ENCODE measurements around the gene IGSF21.

IGSF21 gene

DNA sequence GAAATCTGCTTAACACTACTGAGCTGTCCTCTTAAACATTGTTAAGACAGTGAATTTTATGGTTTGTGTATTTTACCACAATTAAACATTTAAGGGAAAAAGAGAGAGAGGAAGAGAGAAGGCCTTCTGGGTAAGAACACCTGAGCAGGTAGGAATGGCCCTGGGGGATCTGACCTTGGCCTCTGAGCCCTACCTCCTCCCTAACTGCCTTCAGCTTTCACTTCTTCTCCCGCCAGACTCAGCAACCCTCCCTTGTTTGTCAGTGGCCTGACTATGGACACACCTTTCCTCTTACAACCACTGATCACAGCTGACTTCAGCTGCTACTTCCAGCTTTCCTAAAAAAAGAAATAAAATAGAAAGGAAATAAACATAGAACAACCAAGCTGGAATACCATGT, 13.5 kb upstream of the IGSF21 start:
- DNase-seq (ENCODE audit: low read depth, low spot score) = no peak

DNA sequence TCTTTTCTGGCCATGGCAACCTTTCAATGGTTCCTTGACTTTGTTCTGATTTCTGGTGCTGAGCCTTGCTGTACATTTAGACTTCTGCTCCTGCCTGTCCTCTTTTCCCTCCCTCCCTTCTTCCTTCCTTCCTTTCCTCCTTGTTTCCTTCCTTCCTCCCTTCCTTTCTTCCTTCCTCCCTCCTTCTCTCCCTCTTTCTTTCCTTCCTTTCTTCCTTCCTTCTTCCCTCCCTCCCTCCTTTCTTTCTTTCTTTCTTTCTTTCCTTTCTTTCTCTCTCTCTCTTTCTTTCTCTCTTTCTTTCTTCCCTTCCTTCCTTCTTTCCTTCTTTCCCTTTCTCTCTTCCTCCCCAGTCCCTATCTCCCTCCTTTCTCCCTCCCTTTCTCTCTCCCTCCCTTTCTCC, 10.4 kb upstream of the IGSF21 start:
- no peak for DNase-seq (ENCODE audit: low read depth, low spot score)

DNA sequence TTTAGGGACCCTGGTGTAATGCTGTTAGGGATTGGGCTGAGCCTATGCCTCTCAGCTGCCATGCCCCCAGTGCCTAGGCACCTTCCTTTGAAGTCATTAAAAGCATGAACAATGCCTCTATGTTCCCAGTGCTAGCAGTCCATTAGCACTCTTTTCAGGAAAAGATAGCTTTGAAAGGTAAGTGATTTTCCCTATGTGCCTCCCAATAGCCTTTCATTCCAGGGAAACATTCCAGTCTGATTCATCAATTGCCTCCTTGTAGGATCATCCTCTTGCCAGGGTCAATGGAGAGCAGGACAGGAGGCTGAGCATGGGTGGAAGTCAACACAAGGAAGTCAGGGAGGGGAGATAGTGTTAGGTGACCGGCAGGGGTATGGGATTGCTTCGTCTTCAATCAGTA, 8.6 kb upstream of the IGSF21 start:
- no peak for DNase-seq (ENCODE audit: low read depth, low spot score)

DNA sequence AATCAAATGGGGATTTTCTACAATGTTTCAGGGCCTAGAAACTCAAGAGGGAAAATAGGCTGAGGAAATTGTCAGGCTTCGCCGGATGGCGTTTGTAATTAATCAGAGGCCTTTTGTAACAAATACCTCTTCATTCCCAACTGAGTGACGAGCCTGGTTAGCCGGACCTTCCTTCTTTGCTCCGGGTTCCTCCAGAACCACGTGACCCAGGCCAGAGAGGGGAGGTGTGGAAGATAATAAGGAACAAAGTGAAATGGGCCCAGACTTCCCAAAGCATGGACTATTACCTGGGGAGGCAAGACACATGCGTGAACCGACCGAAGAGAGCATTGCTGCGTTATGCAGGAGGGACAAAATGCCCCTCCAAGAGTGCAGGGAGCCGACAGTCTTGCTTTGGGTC, 7.5 kb upstream of the IGSF21 start:
- no peak for DNase-seq (ENCODE audit: low read depth, low spot score)

DNA sequence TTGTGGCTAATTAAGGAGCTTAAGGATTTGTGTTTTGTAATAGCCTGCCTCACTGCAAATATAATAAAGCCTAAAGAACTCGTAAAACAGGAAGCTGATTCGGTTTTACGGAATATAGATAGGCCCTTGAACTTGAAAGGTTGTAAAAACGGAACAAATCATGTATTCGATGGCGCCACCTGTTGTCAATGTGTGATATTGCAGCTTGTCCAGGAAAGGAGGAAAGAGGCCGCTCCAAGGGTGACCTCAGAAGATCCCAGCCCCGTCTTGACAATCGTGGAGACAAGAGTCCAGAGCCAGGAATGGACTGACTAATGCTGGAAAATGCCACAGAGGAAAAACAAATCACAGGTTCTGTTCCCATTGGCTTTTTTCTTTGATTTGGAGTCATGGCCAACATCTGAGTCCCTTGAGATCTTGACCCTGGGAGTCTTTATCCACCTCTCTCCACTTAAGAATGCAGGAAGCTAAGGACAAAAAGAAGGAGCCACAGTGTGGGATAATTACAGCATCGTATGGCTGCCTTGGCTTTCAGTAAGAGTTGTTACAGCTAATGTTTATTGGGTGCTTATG, 7.0 kb upstream of the IGSF21 start:
- no peak for DNase-seq (ENCODE audit: low read depth, low spot score)

DNA sequence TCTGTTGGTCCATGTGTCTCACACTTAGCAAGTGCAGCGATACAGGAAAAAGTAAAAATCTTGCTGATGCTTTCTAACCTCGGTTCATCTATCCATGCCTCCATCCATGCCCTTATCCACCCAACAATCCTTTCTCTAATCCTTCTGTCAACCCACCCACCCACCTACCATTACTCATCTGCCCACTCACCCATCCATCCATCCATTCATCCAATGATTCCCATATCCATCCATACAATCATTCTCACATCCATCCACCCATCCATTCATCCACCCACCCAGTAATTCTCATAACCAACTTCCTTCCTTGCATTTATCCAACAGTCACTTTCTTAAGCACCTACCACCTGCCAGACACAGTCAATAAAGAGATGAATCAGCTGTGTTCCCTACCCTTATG, 6.1 kb upstream of the IGSF21 start:
- DNase-seq (ENCODE audit: low read depth, low spot score) = no peak

DNA sequence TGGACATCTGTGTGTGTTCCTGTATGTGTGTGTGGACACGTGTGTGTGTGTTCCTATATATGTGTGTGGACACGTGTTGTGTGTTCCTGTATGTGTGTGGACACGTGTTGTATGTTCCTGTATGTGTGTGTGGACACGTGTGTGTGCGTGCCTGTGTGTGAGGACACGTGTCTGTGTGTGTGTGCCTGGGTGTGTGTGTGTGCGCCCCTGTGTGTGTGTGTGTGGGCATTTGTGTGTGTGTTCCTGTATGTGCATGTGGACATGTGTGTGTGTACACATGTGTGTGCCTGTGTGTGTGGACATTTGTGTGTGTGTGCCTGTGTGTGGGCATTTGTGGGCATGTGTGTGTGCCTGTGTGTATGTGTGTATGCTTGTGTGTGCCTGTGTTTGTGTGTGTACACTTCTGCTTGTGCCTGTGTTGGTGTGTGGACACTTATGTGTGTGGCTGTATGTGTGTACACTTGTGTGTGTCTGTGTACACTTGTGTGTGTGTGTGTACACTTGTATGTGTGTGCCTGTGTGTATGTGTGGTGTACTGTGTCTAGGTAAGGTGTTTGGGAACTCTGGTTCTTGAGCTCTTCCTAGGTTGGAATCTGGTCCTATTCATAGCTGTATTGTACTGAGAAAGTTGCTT, 3.7 kb upstream of the IGSF21 start:
- no peak for DNase-seq (ENCODE audit: low read depth, low spot score)

DNA sequence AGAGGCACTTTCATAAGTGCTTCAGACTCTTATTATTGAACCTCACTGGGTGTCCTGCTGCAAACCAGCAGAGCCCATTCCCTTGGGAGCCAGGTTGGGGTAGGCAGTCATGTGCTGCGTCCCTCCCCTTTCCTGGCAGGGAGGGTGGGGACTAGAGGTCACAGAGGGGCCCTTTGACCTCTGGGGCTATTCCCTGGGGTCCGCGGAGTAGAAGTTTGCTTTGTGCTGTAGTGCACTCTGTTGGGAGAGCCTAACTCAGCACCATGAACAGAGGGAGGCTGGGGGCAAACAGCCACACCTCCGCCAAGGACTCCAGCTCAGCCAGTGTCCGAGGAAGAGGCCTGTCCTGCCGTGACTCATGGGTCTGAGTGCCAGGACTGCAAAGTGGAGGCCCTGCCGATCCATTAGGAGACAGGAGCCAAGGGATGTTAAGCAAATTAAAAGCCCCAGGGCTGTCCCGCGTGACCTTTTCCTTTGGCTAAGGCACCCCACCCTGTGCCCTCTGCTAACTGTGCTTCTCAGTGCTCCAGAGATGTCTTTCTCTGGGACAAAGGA, 3.0 kb upstream of the IGSF21 start:
- no peak for DNase-seq (ENCODE audit: low read depth, low spot score)

DNA sequence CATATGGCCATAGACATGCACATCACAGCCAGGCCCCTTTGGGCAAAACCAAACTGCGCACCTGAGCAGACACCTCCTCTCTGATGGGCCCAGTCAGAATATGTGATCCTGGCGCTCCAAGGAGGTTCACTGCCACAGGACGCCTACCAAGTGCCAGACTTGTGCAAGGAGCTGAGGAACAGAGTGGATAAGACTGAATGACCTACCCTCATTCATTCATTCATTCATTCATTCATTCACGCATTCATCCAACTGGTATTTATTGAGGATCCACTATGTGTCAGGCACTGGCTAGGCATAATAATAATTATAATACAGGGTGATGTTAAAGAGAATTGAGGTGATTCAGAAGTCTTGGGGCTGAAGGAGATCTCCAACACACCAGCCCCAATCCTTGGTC, 2.4 kb upstream of the IGSF21 start:
- no peak for DNase-seq (ENCODE audit: low read depth, low spot score)

DNA sequence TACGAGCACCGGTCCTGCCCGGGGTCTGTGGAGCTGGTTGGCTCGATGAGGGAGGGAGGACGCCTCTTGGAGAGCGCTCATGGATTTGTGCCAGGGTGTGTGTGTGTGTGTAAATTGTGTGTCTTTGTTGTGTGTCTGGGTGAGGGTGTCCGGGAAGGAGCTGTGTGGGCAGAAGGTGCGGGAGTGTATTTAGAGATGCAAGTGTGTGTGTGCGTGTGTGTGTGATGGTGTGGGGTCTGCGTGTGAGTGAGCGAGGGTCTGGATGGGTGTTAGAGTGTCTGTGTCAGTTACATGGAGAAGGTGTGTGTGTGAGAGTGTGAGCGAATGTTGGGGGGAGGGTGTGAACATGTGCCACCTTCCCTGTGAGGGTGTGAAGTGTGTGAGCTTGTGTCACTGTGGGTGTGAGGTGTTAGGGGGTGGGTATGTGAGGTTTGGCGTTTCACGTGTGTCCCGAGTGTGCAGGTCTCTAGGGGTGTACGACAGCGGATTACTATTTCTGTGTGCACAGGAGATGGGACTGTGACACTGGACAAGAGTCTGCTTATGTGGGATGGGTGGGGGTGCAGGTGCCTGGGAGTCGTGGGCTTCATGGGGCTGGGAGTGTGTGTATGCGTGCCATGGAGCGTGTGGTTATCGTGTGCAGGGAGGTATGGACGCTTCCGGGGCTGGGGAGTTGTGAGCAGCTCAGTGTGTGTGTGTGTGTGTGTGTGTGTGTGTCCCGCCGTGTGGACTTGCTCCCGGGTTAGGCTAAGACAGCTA, 880 bp downstream of the IGSF21 start:
- no peak for DNase-seq (ENCODE audit: low read depth, low spot score)

DNA sequence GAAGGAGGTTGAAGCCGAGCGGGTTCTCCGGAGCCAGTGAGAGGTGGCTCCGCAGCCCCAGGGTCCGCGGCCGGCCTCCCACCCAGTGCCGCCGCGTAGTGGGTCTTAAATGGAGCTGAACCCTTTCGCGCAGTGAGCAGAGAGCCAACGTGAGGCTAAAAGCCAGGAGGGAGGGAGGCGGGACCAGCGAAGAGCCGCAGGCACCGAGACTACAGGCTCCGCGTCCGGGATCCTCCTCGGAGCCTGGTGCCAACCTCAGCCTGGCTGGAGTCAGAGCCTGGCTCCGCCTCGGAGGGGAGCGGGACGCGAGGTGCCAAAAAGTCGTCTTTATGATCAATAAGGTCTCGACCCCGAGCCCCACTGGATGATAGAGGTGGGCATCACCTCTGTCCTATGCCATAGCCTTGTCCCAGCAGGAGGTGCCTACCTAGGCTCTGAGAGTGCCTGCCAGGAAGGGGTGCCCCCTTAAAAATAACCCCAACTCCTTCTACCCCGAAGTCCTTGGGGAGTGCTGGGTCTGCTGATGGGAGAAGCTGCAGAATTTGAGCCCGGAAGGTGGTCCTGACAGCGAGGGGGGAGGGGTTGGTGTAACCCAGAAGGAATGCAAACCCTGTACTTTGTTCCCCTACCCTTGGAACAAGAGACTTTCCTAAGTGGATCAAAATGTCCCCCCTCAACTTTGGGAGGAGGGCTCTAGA, 1.6 kb downstream of the IGSF21 start:
- no peak for DNase-seq (ENCODE audit: low read depth, low spot score)

DNA sequence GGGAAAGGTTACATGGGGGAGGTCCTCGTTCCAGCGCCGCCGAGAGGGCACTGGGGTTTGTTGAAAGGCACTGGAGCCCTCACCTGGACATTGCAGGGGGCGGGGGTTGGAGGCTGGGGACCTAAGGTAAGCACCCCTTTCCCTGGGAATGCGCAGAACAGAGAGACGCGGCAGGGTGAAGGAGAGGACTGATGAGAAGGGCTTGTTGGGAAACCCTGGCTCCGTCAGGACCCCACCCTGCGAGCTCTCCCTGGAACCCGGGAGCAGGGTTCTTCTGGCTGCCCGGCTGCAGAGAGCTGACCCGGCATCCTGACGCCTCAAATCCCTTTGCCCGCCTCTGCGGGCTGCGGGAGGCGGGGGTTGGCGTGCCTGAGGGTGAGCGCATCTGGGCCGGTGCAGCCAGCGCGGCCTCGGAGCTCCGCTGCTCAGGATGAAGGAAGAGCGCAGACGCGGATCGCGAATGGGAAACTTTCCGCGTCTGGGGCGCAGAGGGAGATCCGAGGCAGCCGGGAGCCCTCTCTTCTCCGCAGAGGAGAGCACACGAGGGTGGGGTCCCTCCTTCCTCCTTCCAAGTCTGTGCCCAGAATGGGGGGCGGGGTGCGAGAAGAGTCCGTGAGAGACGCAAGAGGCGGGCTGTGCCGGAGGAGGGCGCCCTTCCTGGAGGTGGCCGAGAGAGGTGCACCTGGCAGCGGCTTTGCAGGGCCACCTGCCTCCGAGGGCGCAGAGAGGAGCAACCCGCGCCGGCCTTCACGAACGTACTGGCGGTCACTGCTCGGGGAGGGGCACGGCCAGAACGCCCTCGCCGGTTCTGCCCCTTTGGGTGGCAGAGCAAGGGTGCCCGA, 2.4 kb downstream of the IGSF21 start:
- DNase-seq (ENCODE audit: low read depth, low spot score) = no peak

DNA sequence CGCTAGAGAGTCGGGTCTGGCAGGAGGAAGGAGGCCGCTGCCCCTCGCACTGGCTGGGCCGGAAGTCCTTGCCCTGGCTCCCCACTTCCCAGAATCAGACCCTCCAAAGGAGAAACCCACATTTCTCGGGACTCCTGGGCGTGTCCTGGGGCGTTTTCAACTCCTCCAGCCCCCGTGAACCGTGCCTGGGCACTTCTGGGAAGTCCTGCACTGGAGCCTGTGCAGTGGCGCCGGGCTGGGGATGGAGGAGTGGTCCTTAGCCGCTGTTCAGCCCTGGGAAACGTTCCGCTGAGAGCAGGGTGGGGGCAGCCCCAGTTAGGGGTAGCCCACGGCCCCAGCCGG, 3.0 kb downstream of the IGSF21 start:
- no peak for DNase-seq (ENCODE audit: low read depth, low spot score)

DNA sequence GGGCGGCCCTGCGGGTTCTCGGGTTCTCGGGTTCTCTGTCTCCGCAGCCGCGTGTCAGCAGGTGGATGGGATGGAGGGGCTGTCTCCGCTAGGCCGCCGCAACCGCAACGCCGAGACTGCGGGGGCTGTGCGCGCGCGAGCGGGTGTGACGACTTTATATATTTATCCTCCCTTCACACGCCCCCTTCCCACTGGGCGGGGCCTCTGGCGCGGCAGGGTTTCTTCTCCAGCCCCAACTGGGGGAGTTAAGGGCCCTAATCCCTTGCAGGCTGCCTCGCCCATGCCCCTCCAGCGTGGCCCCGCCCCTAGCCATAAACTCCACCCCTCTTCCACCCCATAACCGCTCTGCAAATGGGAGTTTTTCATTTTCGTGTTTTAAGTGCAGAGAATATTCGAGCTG, 3.4 kb downstream of the IGSF21 start:
- no peak for DNase-seq (ENCODE audit: low read depth, low spot score)

DNA sequence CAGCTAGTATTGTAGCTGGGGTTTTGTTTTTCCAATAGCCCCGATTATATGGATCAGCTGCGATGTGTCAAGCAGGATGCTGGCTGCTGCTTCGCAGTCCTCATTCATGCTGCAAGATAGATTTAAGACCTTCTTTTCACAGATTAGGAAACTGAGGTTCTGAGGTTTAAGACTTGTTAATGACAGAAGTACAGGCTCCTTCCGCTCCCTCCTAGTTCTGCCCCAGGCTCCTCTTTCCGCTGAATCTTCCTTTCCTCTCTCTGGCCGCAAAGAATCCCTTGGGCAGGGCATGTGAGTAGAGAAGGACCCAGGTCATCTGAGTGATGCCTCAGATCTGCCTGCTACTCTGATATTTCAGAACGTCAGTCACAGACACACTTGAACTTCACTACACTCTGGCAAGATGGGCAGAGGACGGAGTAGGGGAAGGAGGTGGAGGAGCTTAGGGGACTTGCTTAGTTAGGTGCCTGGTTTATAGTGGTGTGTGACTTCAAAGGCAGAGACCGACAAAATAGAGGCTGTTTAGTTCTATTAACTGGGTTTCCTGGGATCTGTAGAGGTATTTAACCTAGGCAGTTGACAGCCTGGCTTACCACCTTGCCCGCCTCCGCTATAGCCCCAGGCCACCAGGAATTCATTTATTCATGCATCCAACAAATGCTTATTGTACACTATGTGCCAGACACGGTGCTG, 4.2 kb downstream of the IGSF21 start:
- DNase-seq (ENCODE audit: low read depth, low spot score) = no peak

DNA sequence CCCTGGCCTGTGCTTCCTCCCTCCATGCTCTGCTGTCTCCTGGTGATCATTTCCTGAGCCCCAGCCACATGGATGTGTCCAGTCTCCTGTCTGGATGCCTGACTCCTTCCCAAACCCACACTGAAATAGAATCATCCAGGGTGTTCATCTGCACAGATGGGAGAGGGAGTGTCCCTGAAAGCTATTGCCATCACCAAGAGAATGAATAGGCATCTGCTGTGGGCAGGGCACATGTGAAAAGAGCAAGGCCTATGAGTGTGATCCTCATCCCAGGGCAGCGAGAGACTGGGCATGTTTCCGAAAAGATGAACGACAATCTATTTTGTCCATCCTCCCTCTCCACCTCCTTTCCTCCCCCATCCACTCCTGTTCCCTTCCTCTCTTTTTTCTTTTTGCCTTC, 5.0 kb downstream of the IGSF21 start:
- DNase-seq (ENCODE audit: low read depth, low spot score) = no peak

DNA sequence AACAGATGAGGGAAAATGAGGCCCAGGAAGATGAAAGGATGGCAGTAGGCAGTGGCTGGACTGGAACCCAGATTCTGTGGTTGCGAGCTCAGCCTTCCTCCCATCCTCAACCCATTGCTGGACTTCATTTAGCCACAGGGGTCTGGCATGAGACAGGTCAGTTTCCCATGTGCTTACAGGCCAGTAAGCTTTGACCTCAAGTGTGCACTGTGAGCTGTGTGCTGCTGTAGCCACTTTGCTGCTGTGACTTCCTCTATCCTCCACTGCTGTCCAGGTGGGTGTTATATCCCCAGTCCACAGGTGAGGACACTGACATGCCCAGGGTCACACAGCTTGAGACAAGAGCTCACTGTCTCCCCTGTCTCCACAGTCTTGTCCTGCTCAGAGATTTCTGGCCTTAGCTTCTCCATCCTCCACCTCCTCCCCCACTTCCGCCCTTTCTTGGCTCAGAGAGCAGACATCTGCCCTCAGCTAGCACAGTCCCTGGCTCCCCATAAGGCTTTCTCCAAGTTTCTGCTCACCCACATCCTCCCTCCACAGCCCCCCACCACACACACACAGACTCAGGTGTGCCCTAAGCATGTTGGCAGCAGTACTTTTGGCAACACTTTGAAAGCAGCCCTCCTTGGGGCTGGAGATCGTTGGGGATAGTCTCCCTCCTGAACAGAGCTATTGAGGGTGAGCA, 7.3 kb downstream of the IGSF21 start:
- DNase-seq (ENCODE audit: low read depth, low spot score) = no peak

DNA sequence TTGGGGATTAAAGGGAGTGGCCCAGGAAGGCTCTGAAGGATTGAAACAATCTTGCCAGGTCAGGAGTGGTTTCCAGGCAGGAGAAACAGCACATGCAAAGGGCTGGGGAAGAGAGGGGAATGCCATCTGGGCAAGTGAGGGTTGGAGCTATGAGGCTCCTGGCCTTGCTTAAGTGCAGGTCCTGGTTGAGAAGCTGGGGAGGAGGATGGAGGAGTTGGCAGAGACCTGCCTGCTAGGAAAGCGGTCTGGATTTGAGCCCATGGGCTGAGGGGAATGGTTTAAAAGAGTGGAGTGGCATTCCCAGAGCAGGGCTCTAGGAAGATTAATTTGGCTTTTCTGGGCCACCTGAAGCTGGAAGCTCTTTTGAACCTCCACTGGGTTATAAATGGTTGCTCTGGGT, 9.2 kb downstream of the IGSF21 start:
- DNase-seq (ENCODE audit: low read depth, low spot score) = no peak

DNA sequence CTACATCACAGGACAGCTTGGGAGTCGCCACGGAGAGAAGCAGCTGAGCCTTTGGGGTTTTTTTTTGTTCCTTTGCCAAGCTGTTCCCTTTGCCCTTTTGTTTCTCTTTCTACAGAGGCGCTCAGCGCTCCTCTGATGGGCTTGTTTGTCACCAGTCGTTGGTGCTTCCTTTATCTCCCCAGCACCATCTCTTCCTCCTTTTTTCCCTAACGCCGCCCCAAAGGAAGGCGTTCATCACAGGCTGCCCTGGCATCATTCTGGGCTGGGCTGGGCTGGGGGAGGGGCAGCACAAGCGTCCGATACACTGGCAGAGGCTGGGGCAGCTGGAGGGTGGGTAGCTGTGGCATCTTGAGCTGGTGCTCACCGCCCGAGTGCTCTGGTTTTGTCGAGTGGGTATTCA, 10.5 kb downstream of the IGSF21 start:
- no peak for DNase-seq (ENCODE audit: low read depth, low spot score)

DNA sequence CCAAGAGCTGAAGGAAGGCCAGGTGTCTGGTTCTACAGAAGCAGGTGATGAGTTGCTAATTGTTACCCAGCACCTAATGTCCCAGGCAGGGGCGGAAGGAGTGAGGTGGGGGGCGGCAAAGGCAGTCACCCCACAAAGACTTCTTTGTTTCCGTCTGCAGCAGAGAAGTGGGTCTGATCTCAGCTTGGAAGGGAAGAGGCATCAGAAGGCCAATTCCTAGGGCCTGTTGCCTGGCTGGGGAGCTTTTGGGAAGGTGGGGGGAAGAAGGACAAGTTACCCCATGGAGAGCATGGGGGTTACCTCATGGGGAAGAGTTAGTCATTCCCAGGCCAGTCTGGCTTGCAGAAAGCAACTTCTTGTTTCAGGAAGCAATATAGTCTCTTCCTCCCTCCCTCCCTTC, 10.9 kb downstream of the IGSF21 start:
- no peak for DNase-seq (ENCODE audit: low read depth, low spot score)
